H9 (cell line): Measurements from ENCODE around the gene TP53BP2. TPM values are rescaled to one million over a fixed set of nuclear protein-coding genes. Genes with fewer than 3 reads are reported as not detected.

Experiments
- DNase-seq: peaks from one replicate; pipeline ENCODE4 v3.0.0-alpha.2; 2017
- H2AFZ ChIP-seq: one replicate; pipeline ENCODE4 v1.6.1; 2013; ENCODE audit warnings: mild to moderate bottlenecking, low read length, control low read depth, moderate library complexity
- H2AK5ac ChIP-seq: 2 replicates; pipeline ENCODE4 v1.6.1; 2013; ENCODE audit warnings: low read length, control low read depth, mixed read lengths; ENCODE audit not compliant: insufficient read length
- H2BK120ac ChIP-seq: one replicate; pipeline ENCODE4 v1.6.1; 2013; ENCODE audit warnings: low read depth, mild to moderate bottlenecking, low read length, control low read depth, inconsistent platforms; ENCODE audit not compliant: poor library complexity, severe bottlenecking
- H2BK12ac ChIP-seq: 2 replicates; pipeline ENCODE4 v1.6.1; 2013; ENCODE audit warnings: low read length, control low read depth, mixed read lengths, low read depth; ENCODE audit not compliant: insufficient read length
- H2BK15ac ChIP-seq: 2 replicates; pipeline ENCODE4 v1.6.1; 2013; ENCODE audit warnings: low read depth, low read length, control low read depth
- H2BK20ac ChIP-seq: one replicate; pipeline ENCODE4 v1.6.1; 2013; ENCODE audit warnings: low read depth, mild to moderate bottlenecking, low read length, control low read depth, inconsistent platforms; ENCODE audit not compliant: poor library complexity, severe bottlenecking
- H2BK5ac ChIP-seq: 2 replicates; pipeline ENCODE4 v1.6.1; 2013; ENCODE audit warnings: low read length, control low read depth, mixed read lengths; ENCODE audit not compliant: insufficient read length
- H3K14ac ChIP-seq: 2 replicates; pipeline ENCODE4 v1.6.1; 2013; ENCODE audit warnings: low read length, control low read depth; ENCODE audit not compliant: insufficient read depth
- H3K18ac ChIP-seq: 2 replicates; pipeline ENCODE4 v1.6.1; 2013; ENCODE audit warnings: low read depth, mild to moderate bottlenecking, mixed read lengths, low read length, control low read depth; ENCODE audit not compliant: insufficient read length
- H3K23ac ChIP-seq: 2 replicates; pipeline ENCODE4 v1.6.1; 2013; ENCODE audit warnings: low read length, control low read depth, mixed read lengths, low read depth; ENCODE audit not compliant: insufficient read length
- H3K23me2 ChIP-seq: 2 replicates; pipeline ENCODE4 v1.6.1; 2013; ENCODE audit warnings: low read depth, mild to moderate bottlenecking, mixed read lengths, low read length, control low read depth; ENCODE audit not compliant: insufficient read length, poor library complexity, severe bottlenecking
- H3K27ac ChIP-seq: 2 replicates; pipeline ENCODE4 v1.5.1; 2013; ENCODE audit warnings: low read length, control low read depth, mixed read lengths, low read depth; ENCODE audit not compliant: insufficient read length
- H3K27me3 ChIP-seq: 2 replicates; pipeline ENCODE4 v1.6.1; 2013; ENCODE audit warnings: low read length, control low read depth, inconsistent platforms; ENCODE audit not compliant: insufficient read depth
- H3K4ac ChIP-seq: 2 replicates; pipeline ENCODE4 v1.6.1; 2013; ENCODE audit warnings: low read depth, mild to moderate bottlenecking, control low read depth, inconsistent platforms, low read length, moderate library complexity
- H3K4me1 ChIP-seq: 2 replicates; pipeline ENCODE4 v1.6.1; 2013; ENCODE audit warnings: low read length, control low read depth, inconsistent platforms; ENCODE audit not compliant: insufficient read depth
- H3K4me2 ChIP-seq: 2 replicates; pipeline ENCODE4 v1.6.1; 2013; ENCODE audit warnings: low read length, control low read depth, mixed read lengths; ENCODE audit not compliant: insufficient read length, insufficient read depth
- H3K56ac ChIP-seq: 2 replicates; pipeline ENCODE4 v1.6.1; 2013; ENCODE audit warnings: low read depth, mild to moderate bottlenecking, mixed read lengths, low read length, control low read depth; ENCODE audit not compliant: insufficient read length
- H3K79me1 ChIP-seq: 2 replicates; pipeline ENCODE4 v1.6.1; 2013; ENCODE audit warnings: low read depth, mild to moderate bottlenecking, moderate library complexity, low read length, control low read depth, inconsistent platforms; ENCODE audit not compliant: insufficient read depth, poor library complexity, severe bottlenecking
- H3K79me2 ChIP-seq: 2 replicates; pipeline ENCODE4 v1.6.1; 2013; ENCODE audit warnings: low read length, control low read depth, inconsistent platforms; ENCODE audit not compliant: insufficient read depth
- H3K9ac ChIP-seq: 2 replicates; pipeline ENCODE4 v1.6.1; 2013; ENCODE audit warnings: low read length, control low read depth, mixed read lengths; ENCODE audit not compliant: insufficient read length; ENCODE audit errors: extremely low read depth
- H3K9me3 ChIP-seq: one replicate; pipeline ENCODE4 v1.6.1; 2013; ENCODE audit warnings: low read depth, low read length, inconsistent platforms; ENCODE audit not compliant: control insufficient read depth
- H3T11ph ChIP-seq: one replicate; pipeline ENCODE4 v1.6.1; 2013; ENCODE audit warnings: mild to moderate bottlenecking, low read length, control low read depth, inconsistent platforms
- H4K20me1 ChIP-seq: one replicate; pipeline ENCODE4 v1.6.1; 2013; ENCODE audit not compliant: control insufficient read depth, insufficient read length, insufficient read depth
- H4K5ac ChIP-seq: 2 replicates; pipeline ENCODE4 v1.6.1; 2013; ENCODE audit warnings: low read depth, mild to moderate bottlenecking, mixed read lengths, low read length, control low read depth; ENCODE audit not compliant: insufficient read length
- H4K8ac ChIP-seq: replicated peaks from 2 replicates; pipeline ENCODE4 v1.6.1; 2013; ENCODE audit warnings: low read length, control low read depth, mixed read lengths, low read depth; ENCODE audit not compliant: insufficient read length
- H4K91ac ChIP-seq: 2 replicates; pipeline ENCODE4 v1.6.1; 2013; ENCODE audit warnings: low read depth, mild to moderate bottlenecking, moderate library complexity, mixed read lengths, low read length, control low read depth; ENCODE audit not compliant: insufficient read length
- H3K27ac Mint-ChIP-seq, 3 experiments: 2 replicates in 2 of 3; 3 replicates in 1 of 3; pipeline ENCODE4 v1.8.0; 2020 to 2021; ENCODE audit warnings: mixed read lengths in 3 of 3, mild to moderate bottlenecking in 1 of 3, moderate library complexity in 1 of 3
- H3K27me3 Mint-ChIP-seq: 2 replicates; pipeline ENCODE4 v1.8.0; 2021; ENCODE audit warnings: low read depth, mild to moderate bottlenecking, moderate library complexity, mixed read lengths
- H3K36me3 Mint-ChIP-seq, 3 experiments: 2 replicates in 2 of 3; 3 replicates in 1 of 3; pipeline ENCODE4 v1.8.0; 2020 to 2021; ENCODE audit warnings: low read depth in 3 of 3, mixed read lengths in 3 of 3; ENCODE audit not compliant: insufficient read depth in 1 of 3
- H3K4me1 Mint-ChIP-seq, 2 experiments: 2 replicates each; pipeline ENCODE4 v1.8.0; 2020; ENCODE audit warnings: mixed read lengths in 2 of 2
- H3K4me3 Mint-ChIP-seq, 2 experiments: 2 replicates in 1 of 2; 3 replicates in 1 of 2; pipeline ENCODE4 v1.8.0; 2020 to 2021; ENCODE audit warnings: mild to moderate bottlenecking in 2 of 2, mixed read lengths in 2 of 2, moderate library complexity in 1 of 2
- H3K9me3 Mint-ChIP-seq, 2 experiments: 2 replicates in 1 of 2; 3 replicates in 1 of 2; pipeline ENCODE4 v1.8.0; 2020; ENCODE audit warnings: mild to moderate bottlenecking in 2 of 2, mixed read lengths in 2 of 2, moderate library complexity in 1 of 2
- WGBS: extraction: QIAGEN DNeasy Blood & Tissue Kit; methylation state at CpG from one replicate; pipeline ENCODE4 v1.1.7; 2013; ENCODE audit warnings: missing lambda C conversion rate, low lambda C conversion rate, mixed read lengths; ENCODE audit not compliant: insufficient read length; ENCODE audit errors: extremely low coverage; 5-methylcytosine and 5-hydroxymethylcytosine counted together
- total RNA-seq: library from RNA; stranded (reverse); gene quantifications from 2 replicates; pipeline ENCODE4 v1.2.1, GENCODE V29; 2021
- TF ChIP-seq, protein P1 (sequence below): fragments of 200-600 bp; sonication (generic); conservative IDR thresholded peaks from 3 replicates; pipeline ENCODE4 v1.8.0; 2021; ENCODE audit warnings: antibody characterized with exemption, mild to moderate bottlenecking

Gene TP53BP2
- total RNA-seq, 1 experiment from 2014 or later, result 49.7 TPM

DNA sequence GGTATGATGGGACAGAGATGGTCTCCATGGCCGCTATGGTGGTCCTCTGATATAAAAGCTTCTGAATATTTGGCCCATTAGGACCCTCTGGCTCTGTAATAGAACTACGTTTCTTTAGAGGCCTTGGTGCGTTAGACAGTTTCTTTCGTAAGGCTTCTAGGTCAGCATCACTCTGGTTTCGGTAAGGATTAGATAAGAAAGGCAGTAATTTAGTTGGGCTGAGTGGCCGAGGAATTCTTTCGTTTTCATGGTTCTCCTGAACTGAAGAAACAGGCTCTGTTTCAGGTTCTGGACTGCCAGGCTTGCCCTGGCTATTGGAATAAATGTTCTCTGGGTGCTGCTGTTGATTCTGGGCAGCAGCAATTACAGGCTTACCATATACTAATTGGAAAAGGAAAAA is 49.5 kb downstream of the TP53BP2 start:
- no peak overlapping the region for H3T11ph ChIP-seq
- peaks cover 30 to 73% (median 71%) of the 10 kb centered on the region in 3 experiments for H3K36me3 Mint-ChIP-seq
- no peak overlapping the region for H3K23ac ChIP-seq
- H2BK20ac ChIP-seq, result no peak overlapping the region
- no peak overlapping the region for H4K5ac ChIP-seq
- H3K4me1 ChIP-seq, result no peaks in the 10 kb centered on the region
- no peaks in the 10 kb centered on the region for H3K9me3 Mint-ChIP-seq
- no peaks in the 10 kb centered on the region for H3K4me1 Mint-ChIP-seq
- WGBS, result no CpG with 5 or more reads among the region's 7 CpGs
- H3K56ac ChIP-seq, result no peak overlapping the region
- no peak overlapping the region for H4K8ac ChIP-seq
- H3K27me3 ChIP-seq, result no peaks in the 10 kb centered on the region
- H3K9ac ChIP-seq, result no peak overlapping the region
- no peaks in the 10 kb centered on the region for H3K23me2 ChIP-seq
- no peak overlapping the region for H2BK15ac ChIP-seq
- H4K20me1 ChIP-seq, result no peaks in the 10 kb centered on the region
- H2AK5ac ChIP-seq, result no peak overlapping the region
- H2AFZ ChIP-seq, result no peak overlapping the region
- no peak overlapping the region for H3K4ac ChIP-seq
- no peaks in the 10 kb centered on the region for H3K9me3 ChIP-seq
- H2BK120ac ChIP-seq, result no peak overlapping the region
- no peak overlapping the region for H3K14ac ChIP-seq
- no peak overlapping the region for H2BK12ac ChIP-seq
- no peak overlapping the region for H3K18ac ChIP-seq
- H3K4me3 Mint-ChIP-seq, result no peak overlapping the region
- no peaks in the 10 kb centered on the region for H3K79me1 ChIP-seq
- no peaks in the 10 kb centered on the region for H3K27me3 Mint-ChIP-seq
- no peak overlapping the region for H2BK5ac ChIP-seq
- DNase-seq, result no peak
- H3K4me2 ChIP-seq, result no peak overlapping the region
- H3K27ac Mint-ChIP-seq, result no peak overlapping the region
- no peaks in the 10 kb centered on the region for H3K79me2 ChIP-seq
- H4K91ac ChIP-seq, result no peak overlapping the region
- TF ChIP-seq, protein P1, sequence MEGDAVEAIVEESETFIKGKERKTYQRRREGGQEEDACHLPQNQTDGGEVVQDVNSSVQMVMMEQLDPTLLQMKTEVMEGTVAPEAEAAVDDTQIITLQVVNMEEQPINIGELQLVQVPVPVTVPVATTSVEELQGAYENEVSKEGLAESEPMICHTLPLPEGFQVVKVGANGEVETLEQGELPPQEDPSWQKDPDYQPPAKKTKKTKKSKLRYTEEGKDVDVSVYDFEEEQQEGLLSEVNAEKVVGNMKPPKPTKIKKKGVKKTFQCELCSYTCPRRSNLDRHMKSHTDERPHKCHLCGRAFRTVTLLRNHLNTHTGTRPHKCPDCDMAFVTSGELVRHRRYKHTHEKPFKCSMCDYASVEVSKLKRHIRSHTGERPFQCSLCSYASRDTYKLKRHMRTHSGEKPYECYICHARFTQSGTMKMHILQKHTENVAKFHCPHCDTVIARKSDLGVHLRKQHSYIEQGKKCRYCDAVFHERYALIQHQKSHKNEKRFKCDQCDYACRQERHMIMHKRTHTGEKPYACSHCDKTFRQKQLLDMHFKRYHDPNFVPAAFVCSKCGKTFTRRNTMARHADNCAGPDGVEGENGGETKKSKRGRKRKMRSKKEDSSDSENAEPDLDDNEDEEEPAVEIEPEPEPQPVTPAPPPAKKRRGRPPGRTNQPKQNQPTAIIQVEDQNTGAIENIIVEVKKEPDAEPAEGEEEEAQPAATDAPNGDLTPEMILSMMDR, result no peak
- H3K27ac ChIP-seq, result no peak overlapping the region
